C4-2B (cell line): ENCODE measurements around the gene SH3BP2.

ENCODE experiments used
- ZFX ChIP-seq: fragments of 450-650 bp; IDR thresholded peaks from 2 replicates; pipeline ENCODE4 v1.6.1; 2017
- TF ChIP-seq, protein P1 (sequence below): fragments of 450-650 bp; conservative IDR thresholded peaks from 2 replicates; pipeline ENCODE4 v1.5.1; 2017; ENCODE audit warnings: mild to moderate bottlenecking

DNA sequence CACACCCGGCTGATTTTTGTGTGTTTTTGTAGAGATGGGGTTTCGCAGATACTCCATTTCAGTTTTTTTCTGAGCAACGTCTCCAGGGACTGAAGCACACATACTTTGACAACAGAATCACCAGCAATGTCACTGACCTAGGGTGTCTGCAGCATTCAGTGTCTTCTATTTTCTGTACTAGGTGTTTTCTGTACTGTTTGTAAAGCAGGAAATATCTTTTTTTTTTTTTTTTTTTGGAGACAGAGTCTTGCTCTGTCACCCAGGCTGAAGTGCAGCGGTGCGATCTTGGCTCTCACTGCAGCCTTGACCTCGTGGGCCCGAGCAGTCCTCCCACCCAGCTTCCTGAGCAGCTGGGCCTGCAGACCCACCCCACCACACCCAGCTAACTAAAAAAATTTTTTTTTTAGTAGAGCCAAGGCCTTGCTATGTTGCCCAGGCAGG lies 59.6 kb downstream of the SH3BP2 start:
- TF ChIP-seq, protein P1, sequence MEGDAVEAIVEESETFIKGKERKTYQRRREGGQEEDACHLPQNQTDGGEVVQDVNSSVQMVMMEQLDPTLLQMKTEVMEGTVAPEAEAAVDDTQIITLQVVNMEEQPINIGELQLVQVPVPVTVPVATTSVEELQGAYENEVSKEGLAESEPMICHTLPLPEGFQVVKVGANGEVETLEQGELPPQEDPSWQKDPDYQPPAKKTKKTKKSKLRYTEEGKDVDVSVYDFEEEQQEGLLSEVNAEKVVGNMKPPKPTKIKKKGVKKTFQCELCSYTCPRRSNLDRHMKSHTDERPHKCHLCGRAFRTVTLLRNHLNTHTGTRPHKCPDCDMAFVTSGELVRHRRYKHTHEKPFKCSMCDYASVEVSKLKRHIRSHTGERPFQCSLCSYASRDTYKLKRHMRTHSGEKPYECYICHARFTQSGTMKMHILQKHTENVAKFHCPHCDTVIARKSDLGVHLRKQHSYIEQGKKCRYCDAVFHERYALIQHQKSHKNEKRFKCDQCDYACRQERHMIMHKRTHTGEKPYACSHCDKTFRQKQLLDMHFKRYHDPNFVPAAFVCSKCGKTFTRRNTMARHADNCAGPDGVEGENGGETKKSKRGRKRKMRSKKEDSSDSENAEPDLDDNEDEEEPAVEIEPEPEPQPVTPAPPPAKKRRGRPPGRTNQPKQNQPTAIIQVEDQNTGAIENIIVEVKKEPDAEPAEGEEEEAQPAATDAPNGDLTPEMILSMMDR, result no peak
- no peak for TF ChIP-seq ZFX
